MCF 10A (cell line): ENCODE data around the gene FARSA. TPM values are rescaled to one million over a fixed set of nuclear protein-coding genes. Genes with fewer than 3 reads are reported as not detected.
"Not testable (repeated sequence)": the region's sequence is repeated elsewhere in the genome, so short reads cannot be mapped to it uniquely, and the experiment has no call there.

ENCODE experiments used
- BruUV-seq: library from RNA; stranded (reverse); fragments of 400-500 nt; replicated peaks from 2 replicates; lab custom pipeline; 2021; lab: Mats Ljungman, UMichigan
- CTCF ChIA-PET: fragments of 300-600 bp; sonication (Branson Sonifier 250); formaldehyde crosslinking; extraction: SDS; loops from one replicate; lab custom pipeline; 2021; ENCODE audit warnings: antibody characterized with exemption, inconsistent platforms; lab: Yijun Ruan, JAX
- POLR2A ChIA-PET: fragments of 300-600, 350-650 bp; sonication (Branson Sonifier 250); formaldehyde crosslinking; extraction: SDS; loops from one replicate; lab custom pipeline; 2020; ENCODE audit warnings: antibody characterized with exemption, inconsistent platforms; lab: Yijun Ruan, JAX
- DNase-seq: peaks from one replicate; pipeline ENCODE4 v3.0.0-alpha.2; 2018; ENCODE audit not compliant: unreplicated experiment
- H3K27ac Mint-ChIP-seq: one replicate; pipeline ENCODE4 v1.8.0; 2022; ENCODE audit warnings: mild to moderate bottlenecking, low read depth, mixed read lengths; ENCODE audit not compliant: unreplicated experiment
- H3K27me3 Mint-ChIP-seq: one replicate; pipeline ENCODE4 v1.8.0; 2022; ENCODE audit warnings: mixed read lengths; ENCODE audit not compliant: insufficient read depth, unreplicated experiment
- H3K36me3 Mint-ChIP-seq: one replicate; pipeline ENCODE4 v1.8.0; 2022; ENCODE audit warnings: mild to moderate bottlenecking, moderate library complexity, mixed read lengths; ENCODE audit not compliant: insufficient read depth, unreplicated experiment
- H3K4me1 Mint-ChIP-seq: one replicate; pipeline ENCODE4 v1.8.0; 2022; ENCODE audit warnings: mixed read lengths; ENCODE audit not compliant: insufficient read depth, unreplicated experiment
- H3K4me3 Mint-ChIP-seq: one replicate; pipeline ENCODE4 v1.8.0; 2022; ENCODE audit warnings: mild to moderate bottlenecking, moderate library complexity, mixed read lengths; ENCODE audit not compliant: unreplicated experiment
- H3K9me3 Mint-ChIP-seq: one replicate; pipeline ENCODE4 v1.8.0; 2022; ENCODE audit warnings: mixed read lengths; ENCODE audit not compliant: unreplicated experiment
- CTCF ChIP-seq: fragments of 200-600 bp; IDR thresholded peaks from one replicate; pipeline ENCODE4 v1.8.0; 2022; ENCODE audit warnings: antibody characterized with exemption, mild to moderate bottlenecking; ENCODE audit not compliant: unreplicated experiment
- intact Hi-C: fragments of 100-400 bp; cut with micrococcal nuclease; formaldehyde crosslinking; loops from 2 replicates; pipeline ENCODE4 v1.14.1; 2022
- total RNA-seq: library from RNA; stranded (reverse); gene quantifications from 2 replicates; pipeline ENCODE4 v1.2.3, GENCODE V29; 2022

Gene FARSA
- total RNA-seq, 1 experiment from 2014 or later: 107 TPM

GRCh38 chr19:12893582-12893981 lies 39.9 kb downstream of the FARSA start:
- Mint-ChIP-seq H3K9me3 (no peaks in the 10 kb centered on the region), H3K4me3 (peak overlapping the region; percentile 36), H3K4me1 (peaks cover 16% of the 10 kb centered on the region), H3K27me3 (no peaks in the 10 kb centered on the region), H3K27ac (no peak overlapping the region), H3K36me3 (peaks cover 23% of the 10 kb centered on the region)
- no peak for TF ChIP-seq CTCF
- ChIA-PET POLR2A (no interaction called here), CTCF (interaction anchor here (0.6 to 0.7 kb wide), 2 partner anchors 46 to 201 kb away, joined by 3 to 6 read pairs; no protein-coding TSS in a partner anchor)
- intact Hi-C loops: no loop called here
- BruUV-seq: no TSS peak
- no peak for DNase-seq

- ChIA-PET POLR2A (interaction anchor here (0.6 to 2.3 kb wide), 18 partner anchors 9 to 281 kb away, joined by 3 to 37 read pairs (median 4); partner anchors contain the start of genes DNASE2, FARSA, PRDX2 and RAD23A), CTCF (interaction anchor here (0.7 to 2.3 kb wide), 3 partner anchors 74 to 140 kb away, joined by 3 to 11 read pairs (median 3); partner anchors contain the start of gene BEST2)
- peaks cover 23% of the 10 kb centered on the region for H3K36me3 Mint-ChIP-seq
- H3K27me3 Mint-ChIP-seq: no peaks in the 10 kb centered on the region
- H3K4me1 Mint-ChIP-seq: peaks cover 16% of the 10 kb centered on the region
- BruUV-seq: TSS peak; percentile 55
- no peak for TF ChIP-seq CTCF
- H3K4me3 Mint-ChIP-seq: peak overlapping the region; percentile 99
- intact Hi-C loops: no loop called here
- no peaks in the 10 kb centered on the region for H3K9me3 Mint-ChIP-seq
- peak overlapping the region; percentile 69 for H3K27ac Mint-ChIP-seq
- DNase-seq: no peak
Measured at GRCh38 chr19:12891553-12892021, 41.9 kb downstream of the FARSA start.

GRCh38 chr19:12890787-12891552 lies 42.5 kb downstream of the FARSA start, which contains the start of gene GCDH:
GCDH (plus strand) TSS chr19:12891160; CDS start chr19:12891305, 145 bp downstream.
- peaks cover 16% of the 10 kb centered on the region for H3K4me1 Mint-ChIP-seq
- no peak for TF ChIP-seq CTCF
- peaks cover 23% of the 10 kb centered on the region for H3K36me3 Mint-ChIP-seq
- peak; percentile 100 for DNase-seq
- H3K27ac Mint-ChIP-seq: peak within 1 kb of the TSS; percentile 69
- no peaks in the 10 kb centered on the region for H3K9me3 Mint-ChIP-seq
- peak within 1 kb of the TSS; percentile 99 for H3K4me3 Mint-ChIP-seq
- intact Hi-C loops: no loop called here
- ChIA-PET CTCF (interaction anchor here (0.6 to 2.3 kb wide), 8 partner anchors 13 to 168 kb away, joined by 3 to 11 read pairs (median 4); no protein-coding TSS in a partner anchor), POLR2A (interaction anchor here (0.6 to 2.3 kb wide), 26 partner anchors 9 to 1200 kb away, joined by 3 to 37 read pairs (median 4); partner anchors contain the start of genes DNASE2, FARSA, PRDX2 and RAD23A)
- no TSS peak for BruUV-seq
- H3K27me3 Mint-ChIP-seq: no peaks in the 10 kb centered on the region

- H3K9me3 Mint-ChIP-seq, BruUV-seq, H3K27me3 Mint-ChIP-seq, DNase-seq, intact Hi-C loops: not testable (repeated sequence)
- peaks cover 21% of the 10 kb centered on the region for H3K36me3 Mint-ChIP-seq
- ChIA-PET CTCF (interaction anchor here (0.6 to 2.3 kb wide), 8 partner anchors 13 to 167 kb away, joined by 3 to 11 read pairs (median 4); no protein-coding TSS in a partner anchor), POLR2A (interaction anchor here (0.6 to 2.3 kb wide), 24 partner anchors 9 to 1201 kb away, joined by 3 to 37 read pairs (median 4); partner anchors contain the start of genes DNASE2, FARSA, PRDX2 and RAD23A)
- H3K27ac Mint-ChIP-seq: peak overlapping the region; percentile 69
- H3K4me1 Mint-ChIP-seq: peaks cover 16% of the 10 kb centered on the region
- peak overlapping the region; percentile 99 for H3K4me3 Mint-ChIP-seq
Measured at GRCh38 chr19:12890299-12890786, 43.2 kb downstream of the FARSA start.
